H9 (cell line): ENCODE measurements around the gene ANKRD23. TPM values are rescaled to one million over a fixed set of nuclear protein-coding genes. Genes with fewer than 3 reads are reported as not detected.

Experiments used
- DNase-seq: peaks from one replicate; pipeline ENCODE4 v3.0.0-alpha.2; 2017
- H2AFZ ChIP-seq: one replicate; pipeline ENCODE4 v1.6.1; 2013; ENCODE audit warnings: mild to moderate bottlenecking, low read length, control low read depth, moderate library complexity
- H2AK5ac ChIP-seq: 2 replicates; pipeline ENCODE4 v1.6.1; 2013; ENCODE audit warnings: low read length, control low read depth, mixed read lengths; ENCODE audit not compliant: insufficient read length
- H2BK120ac ChIP-seq: one replicate; pipeline ENCODE4 v1.6.1; 2013; ENCODE audit warnings: low read depth, mild to moderate bottlenecking, low read length, control low read depth, inconsistent platforms; ENCODE audit not compliant: poor library complexity, severe bottlenecking
- H2BK12ac ChIP-seq: 2 replicates; pipeline ENCODE4 v1.6.1; 2013; ENCODE audit warnings: low read length, control low read depth, mixed read lengths, low read depth; ENCODE audit not compliant: insufficient read length
- H2BK15ac ChIP-seq: 2 replicates; pipeline ENCODE4 v1.6.1; 2013; ENCODE audit warnings: low read depth, low read length, control low read depth
- H2BK20ac ChIP-seq: one replicate; pipeline ENCODE4 v1.6.1; 2013; ENCODE audit warnings: low read depth, mild to moderate bottlenecking, low read length, control low read depth, inconsistent platforms; ENCODE audit not compliant: poor library complexity, severe bottlenecking
- H2BK5ac ChIP-seq: 2 replicates; pipeline ENCODE4 v1.6.1; 2013; ENCODE audit warnings: low read length, control low read depth, mixed read lengths; ENCODE audit not compliant: insufficient read length
- H3K14ac ChIP-seq: 2 replicates; pipeline ENCODE4 v1.6.1; 2013; ENCODE audit warnings: low read length, control low read depth; ENCODE audit not compliant: insufficient read depth
- H3K18ac ChIP-seq: 2 replicates; pipeline ENCODE4 v1.6.1; 2013; ENCODE audit warnings: low read depth, mild to moderate bottlenecking, mixed read lengths, low read length, control low read depth; ENCODE audit not compliant: insufficient read length
- H3K23ac ChIP-seq: 2 replicates; pipeline ENCODE4 v1.6.1; 2013; ENCODE audit warnings: low read length, control low read depth, mixed read lengths, low read depth; ENCODE audit not compliant: insufficient read length
- H3K23me2 ChIP-seq: 2 replicates; pipeline ENCODE4 v1.6.1; 2013; ENCODE audit warnings: low read depth, mild to moderate bottlenecking, mixed read lengths, low read length, control low read depth; ENCODE audit not compliant: insufficient read length, poor library complexity, severe bottlenecking
- H3K27ac ChIP-seq: 2 replicates; pipeline ENCODE4 v1.5.1; 2013; ENCODE audit warnings: low read length, control low read depth, mixed read lengths, low read depth; ENCODE audit not compliant: insufficient read length
- H3K27me3 ChIP-seq: 2 replicates; pipeline ENCODE4 v1.6.1; 2013; ENCODE audit warnings: low read length, control low read depth, inconsistent platforms; ENCODE audit not compliant: insufficient read depth
- H3K4ac ChIP-seq: 2 replicates; pipeline ENCODE4 v1.6.1; 2013; ENCODE audit warnings: low read depth, mild to moderate bottlenecking, control low read depth, inconsistent platforms, low read length, moderate library complexity
- H3K4me1 ChIP-seq: 2 replicates; pipeline ENCODE4 v1.6.1; 2013; ENCODE audit warnings: low read length, control low read depth, inconsistent platforms; ENCODE audit not compliant: insufficient read depth
- H3K4me2 ChIP-seq: 2 replicates; pipeline ENCODE4 v1.6.1; 2013; ENCODE audit warnings: low read length, control low read depth, mixed read lengths; ENCODE audit not compliant: insufficient read length, insufficient read depth
- H3K56ac ChIP-seq: 2 replicates; pipeline ENCODE4 v1.6.1; 2013; ENCODE audit warnings: low read depth, mild to moderate bottlenecking, mixed read lengths, low read length, control low read depth; ENCODE audit not compliant: insufficient read length
- H3K79me1 ChIP-seq: 2 replicates; pipeline ENCODE4 v1.6.1; 2013; ENCODE audit warnings: low read depth, mild to moderate bottlenecking, moderate library complexity, low read length, control low read depth, inconsistent platforms; ENCODE audit not compliant: insufficient read depth, poor library complexity, severe bottlenecking
- H3K79me2 ChIP-seq: 2 replicates; pipeline ENCODE4 v1.6.1; 2013; ENCODE audit warnings: low read length, control low read depth, inconsistent platforms; ENCODE audit not compliant: insufficient read depth
- H3K9ac ChIP-seq: 2 replicates; pipeline ENCODE4 v1.6.1; 2013; ENCODE audit warnings: low read length, control low read depth, mixed read lengths; ENCODE audit not compliant: insufficient read length; ENCODE audit errors: extremely low read depth
- H3K9me3 ChIP-seq: one replicate; pipeline ENCODE4 v1.6.1; 2013; ENCODE audit warnings: low read depth, low read length, inconsistent platforms; ENCODE audit not compliant: control insufficient read depth
- H3T11ph ChIP-seq: one replicate; pipeline ENCODE4 v1.6.1; 2013; ENCODE audit warnings: mild to moderate bottlenecking, low read length, control low read depth, inconsistent platforms
- H4K20me1 ChIP-seq: one replicate; pipeline ENCODE4 v1.6.1; 2013; ENCODE audit not compliant: control insufficient read depth, insufficient read length, insufficient read depth
- H4K5ac ChIP-seq: 2 replicates; pipeline ENCODE4 v1.6.1; 2013; ENCODE audit warnings: low read depth, mild to moderate bottlenecking, mixed read lengths, low read length, control low read depth; ENCODE audit not compliant: insufficient read length
- H4K8ac ChIP-seq: replicated peaks from 2 replicates; pipeline ENCODE4 v1.6.1; 2013; ENCODE audit warnings: low read length, control low read depth, mixed read lengths, low read depth; ENCODE audit not compliant: insufficient read length
- H4K91ac ChIP-seq: 2 replicates; pipeline ENCODE4 v1.6.1; 2013; ENCODE audit warnings: low read depth, mild to moderate bottlenecking, moderate library complexity, mixed read lengths, low read length, control low read depth; ENCODE audit not compliant: insufficient read length
- H3K27ac Mint-ChIP-seq, 3 experiments: 2 replicates in 2 of 3; 3 replicates in 1 of 3; pipeline ENCODE4 v1.8.0; 2020 to 2021; ENCODE audit warnings: mixed read lengths in 3 of 3, mild to moderate bottlenecking in 1 of 3, moderate library complexity in 1 of 3
- H3K27me3 Mint-ChIP-seq: 2 replicates; pipeline ENCODE4 v1.8.0; 2021; ENCODE audit warnings: low read depth, mild to moderate bottlenecking, moderate library complexity, mixed read lengths
- H3K36me3 Mint-ChIP-seq, 3 experiments: 2 replicates in 2 of 3; 3 replicates in 1 of 3; pipeline ENCODE4 v1.8.0; 2020 to 2021; ENCODE audit warnings: low read depth in 3 of 3, mixed read lengths in 3 of 3; ENCODE audit not compliant: insufficient read depth in 1 of 3
- H3K4me1 Mint-ChIP-seq, 2 experiments: 2 replicates each; pipeline ENCODE4 v1.8.0; 2020; ENCODE audit warnings: mixed read lengths in 2 of 2
- H3K4me3 Mint-ChIP-seq, 2 experiments: 2 replicates in 1 of 2; 3 replicates in 1 of 2; pipeline ENCODE4 v1.8.0; 2020 to 2021; ENCODE audit warnings: mild to moderate bottlenecking in 2 of 2, mixed read lengths in 2 of 2, moderate library complexity in 1 of 2
- H3K9me3 Mint-ChIP-seq, 2 experiments: 2 replicates in 1 of 2; 3 replicates in 1 of 2; pipeline ENCODE4 v1.8.0; 2020; ENCODE audit warnings: mild to moderate bottlenecking in 2 of 2, mixed read lengths in 2 of 2, moderate library complexity in 1 of 2
- CTCF ChIP-seq: fragments of 200-600 bp; sonication (generic); conservative IDR thresholded peaks from 3 replicates; pipeline ENCODE4 v1.8.0; 2021; ENCODE audit warnings: antibody characterized with exemption, mild to moderate bottlenecking
- WGBS: extraction: QIAGEN DNeasy Blood & Tissue Kit; methylation state at CpG from one replicate; pipeline ENCODE4 v1.1.7; 2013; ENCODE audit warnings: missing lambda C conversion rate, low lambda C conversion rate, mixed read lengths; ENCODE audit not compliant: insufficient read length; ENCODE audit errors: extremely low coverage; 5-methylcytosine and 5-hydroxymethylcytosine counted together
- total RNA-seq: library from RNA; stranded (reverse); gene quantifications from 2 replicates; pipeline ENCODE4 v1.2.1, GENCODE V29; 2021

ANKRD23 gene
- total RNA-seq, 1 experiment from 2014 or later, result 2.4 TPM

GRCh38 chr2:96832754-96833507 lies 10.9 kb downstream of the ANKRD23 start:
- Histone ChIP-seq H4K8ac (no peak overlapping the region), H3K4me1 (no peaks in the 10 kb centered on the region), H3K9ac (no peak overlapping the region), H3K23me2 (no peaks in the 10 kb centered on the region), H3K14ac (no peak overlapping the region), H2BK15ac (no peak overlapping the region), H3K27ac (no peak overlapping the region), H3K56ac (no peak overlapping the region), H3K23ac (no peak overlapping the region), H4K20me1 (no peaks in the 10 kb centered on the region), H2BK120ac (no peak overlapping the region), H3K9me3 (no peaks in the 10 kb centered on the region), H2BK5ac (no peak overlapping the region), H4K91ac (no peak overlapping the region), H2AFZ (no peak overlapping the region), H2BK12ac (no peak overlapping the region), H3T11ph (no peak overlapping the region), H3K4me2 (peak overlapping the region; percentile 13), H3K79me1 (no peaks in the 10 kb centered on the region), H3K27me3 (no peaks in the 10 kb centered on the region), H4K5ac (no peak overlapping the region), H2AK5ac (no peak overlapping the region), H2BK20ac (no peak overlapping the region), H3K18ac (no peak overlapping the region), H3K79me2 (no peaks in the 10 kb centered on the region), H3K4ac (no peak overlapping the region)
- H3K4me1 Mint-ChIP-seq, result peaks cover 21 to 26% of the 10 kb centered on the region in 2 experiments
- peak overlapping the region; percentile 97 to 99 (median 98) for H3K27ac Mint-ChIP-seq
- H3K36me3 Mint-ChIP-seq, result peaks cover 34 to 76% (median 56%) of the 10 kb centered on the region in 3 experiments
- H3K27me3 Mint-ChIP-seq, result no peaks in the 10 kb centered on the region
- TF ChIP-seq CTCF, result no peak
- DNase-seq, result peak; percentile 93
- peak overlapping the region; percentile 62 to 67 for H3K4me3 Mint-ChIP-seq
- WGBS, result no CpG with 5 or more reads among the region's 18 CpGs
- no peaks in the 10 kb centered on the region for H3K9me3 Mint-ChIP-seq
